MM.1S (cell line): ENCODE data around the gene CCDC146.
"Not testable (repeated sequence)": the region's sequence is repeated elsewhere in the genome, so short reads cannot be mapped to it uniquely, and the experiment has no call there.

Experiments used
- DNase-seq: peaks from one replicate; pipeline ENCODE4 v3.0.0-alpha.2; 2015
- H2AFZ ChIP-seq: fragments of 300-600 bp; sonication (generic); 2 replicates; pipeline ENCODE4 v1.6.0; 2016; ENCODE audit warnings: antibody characterized with exemption, low read length
- H3F3A ChIP-seq: fragments of 300-600 bp; sonication (generic); 2 replicates; pipeline ENCODE4 v1.6.1; 2016; ENCODE audit warnings: mild to moderate bottlenecking, antibody characterized with exemption, low read length, moderate library complexity, mixed read lengths; ENCODE audit not compliant: insufficient read depth
- H3K27ac ChIP-seq: fragments of 300-600 bp; sonication (generic); 2 replicates; pipeline ENCODE4 v1.5.1; 2016; ENCODE audit warnings: mild to moderate bottlenecking, low read length
- H3K27me3 ChIP-seq: fragments of 300-600 bp; sonication (generic); replicated peaks from 2 replicates; pipeline ENCODE4 v1.6.0; 2016; ENCODE audit warnings: low read length; ENCODE audit not compliant: insufficient read depth
- H3K36me3 ChIP-seq: fragments of 300-600 bp; sonication (generic); replicated peaks from 2 replicates; pipeline ENCODE4 v1.6.1; 2016; ENCODE audit warnings: mild to moderate bottlenecking, low read length, mixed read lengths; ENCODE audit not compliant: insufficient read depth
- H3K4me1 ChIP-seq: fragments of 300-600 bp; sonication (generic); 2 replicates; pipeline ENCODE4 v1.6.1; 2016; ENCODE audit warnings: low read length, mixed read lengths
- H3K4me2 ChIP-seq: fragments of 300-600 bp; sonication (generic); 2 replicates; pipeline ENCODE4 v1.6.0; 2016; ENCODE audit warnings: low read depth, low read length
- H3K4me3 ChIP-seq: fragments of 300-600 bp; sonication (generic); 2 replicates; pipeline ENCODE4 v1.5.1; 2016; ENCODE audit warnings: low read length, mixed read lengths
- H3K79me2 ChIP-seq: fragments of 300-600 bp; sonication (generic); 2 replicates; pipeline ENCODE4 v1.6.1; 2016; ENCODE audit warnings: mixed run types, low read length, mixed read lengths
- H3K9ac ChIP-seq: fragments of 300-600 bp; sonication (generic); 2 replicates; pipeline ENCODE4 v1.6.1; 2016; ENCODE audit warnings: low read length, mixed read lengths
- H3K9me2 ChIP-seq: fragments of 300-600 bp; sonication (generic); replicated peaks from 2 replicates; pipeline ENCODE4 v1.6.1; 2016; ENCODE audit warnings: mild to moderate bottlenecking, low read length, mixed read lengths; ENCODE audit not compliant: insufficient read depth
- H3K9me3 ChIP-seq: fragments of 300-600 bp; sonication (generic); replicated peaks from 2 replicates; pipeline ENCODE4 v1.6.1; 2016; ENCODE audit warnings: mild to moderate bottlenecking, low read length, mixed read lengths; ENCODE audit not compliant: insufficient read depth
- H4K20me1 ChIP-seq: fragments of 300-600 bp; sonication (generic); 2 replicates; pipeline ENCODE4 v1.6.1; 2016; ENCODE audit warnings: mild to moderate bottlenecking, low read length, moderate library complexity, mixed read lengths; ENCODE audit not compliant: insufficient read depth

The CCDC146 gene, protein sequence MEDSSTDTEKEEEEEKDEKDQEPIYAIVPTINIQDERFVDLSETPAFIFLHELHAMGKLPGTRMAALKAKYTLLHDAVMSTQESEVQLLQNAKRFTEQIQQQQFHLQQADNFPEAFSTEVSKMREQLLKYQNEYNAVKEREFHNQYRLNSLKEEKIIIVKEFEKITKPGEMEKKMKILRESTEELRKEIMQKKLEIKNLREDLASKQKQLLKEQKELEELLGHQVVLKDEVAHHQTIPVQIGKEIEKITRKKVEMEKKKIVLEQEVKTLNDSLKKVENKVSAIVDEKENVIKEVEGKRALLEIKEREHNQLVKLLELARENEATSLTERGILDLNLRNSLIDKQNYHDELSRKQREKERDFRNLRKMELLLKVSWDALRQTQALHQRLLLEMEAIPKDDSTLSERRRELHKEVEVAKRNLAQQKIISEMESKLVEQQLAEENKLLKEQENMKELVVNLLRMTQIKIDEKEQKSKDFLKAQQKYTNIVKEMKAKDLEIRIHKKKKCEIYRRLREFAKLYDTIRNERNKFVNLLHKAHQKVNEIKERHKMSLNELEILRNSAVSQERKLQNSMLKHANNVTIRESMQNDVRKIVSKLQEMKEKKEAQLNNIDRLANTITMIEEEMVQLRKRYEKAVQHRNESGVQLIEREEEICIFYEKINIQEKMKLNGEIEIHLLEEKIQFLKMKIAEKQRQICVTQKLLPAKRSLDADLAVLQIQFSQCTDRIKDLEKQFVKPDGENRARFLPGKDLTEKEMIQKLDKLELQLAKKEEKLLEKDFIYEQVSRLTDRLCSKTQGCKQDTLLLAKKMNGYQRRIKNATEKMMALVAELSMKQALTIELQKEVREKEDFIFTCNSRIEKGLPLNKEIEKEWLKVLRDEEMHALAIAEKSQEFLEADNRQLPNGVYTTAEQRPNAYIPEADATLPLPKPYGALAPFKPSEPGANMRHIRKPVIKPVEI

DNA sequence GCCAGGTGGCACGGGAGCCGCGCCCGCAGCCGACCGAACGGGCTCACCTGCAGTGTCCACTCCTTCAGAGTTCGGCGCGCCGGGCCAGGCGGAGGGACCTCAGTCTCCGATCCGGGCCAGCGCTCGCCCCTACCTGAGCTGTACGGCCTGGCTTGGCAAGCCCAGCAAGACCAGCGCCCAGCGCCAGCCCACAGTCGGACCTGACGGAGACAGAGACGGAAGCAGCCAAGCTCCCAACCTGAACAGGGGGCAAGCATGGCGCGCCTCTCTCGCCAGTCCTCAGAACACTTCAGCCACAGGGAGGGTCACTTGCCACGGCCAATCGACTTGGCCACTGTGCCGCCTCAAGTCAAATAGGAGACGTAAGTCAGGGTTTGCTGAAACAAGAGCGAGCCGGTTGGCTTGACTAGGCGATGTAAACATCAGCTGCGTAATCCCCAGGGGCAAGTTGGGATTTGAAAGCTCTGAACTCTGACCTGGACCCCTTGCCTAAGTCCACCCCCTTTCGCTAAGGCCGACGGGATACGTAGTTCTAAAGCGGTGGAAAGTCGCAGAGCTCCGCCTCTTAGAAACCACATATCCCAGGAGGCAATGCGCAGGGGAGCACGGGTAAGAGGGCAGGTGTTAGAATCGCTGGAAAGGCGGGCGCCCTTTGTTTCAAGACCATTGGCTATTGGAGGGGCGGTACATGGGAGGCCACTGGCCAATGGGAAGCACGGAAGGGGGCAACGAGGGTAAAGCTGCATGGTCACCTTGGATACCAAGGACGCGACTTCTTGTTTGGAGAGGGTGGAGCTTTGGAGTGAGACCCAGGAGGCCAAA, at the start of gene CCDC146:
Gene CCDC146 (plus strand): TSS at position 756 of the 822 bp plus-strand sequence. CDS start 45,054 bp downstream, outside the sequence.
- peak; percentile 99 for DNase-seq
- not testable (repeated sequence) for H3F3A ChIP-seq, H3K27me3 ChIP-seq, H3K4me1 ChIP-seq, H3K36me3 ChIP-seq, H3K79me2 ChIP-seq, H4K20me1 ChIP-seq, H3K9me3 ChIP-seq, H3K9me2 ChIP-seq
- H3K27ac ChIP-seq, result peak within 1 kb of the TSS; percentile 48; the same call in 1 of the 2 replicates
- H3K4me3 ChIP-seq, result peak within 1 kb of the TSS; percentile 89
- H3K4me2 ChIP-seq, result peak within 1 kb of the TSS; percentile 89; the same call in 1 of the 2 replicates
- H3K9ac ChIP-seq, result peak within 1 kb of the TSS; percentile 68
- peak within 1 kb of the TSS; percentile 83 for H2AFZ ChIP-seq

DNA sequence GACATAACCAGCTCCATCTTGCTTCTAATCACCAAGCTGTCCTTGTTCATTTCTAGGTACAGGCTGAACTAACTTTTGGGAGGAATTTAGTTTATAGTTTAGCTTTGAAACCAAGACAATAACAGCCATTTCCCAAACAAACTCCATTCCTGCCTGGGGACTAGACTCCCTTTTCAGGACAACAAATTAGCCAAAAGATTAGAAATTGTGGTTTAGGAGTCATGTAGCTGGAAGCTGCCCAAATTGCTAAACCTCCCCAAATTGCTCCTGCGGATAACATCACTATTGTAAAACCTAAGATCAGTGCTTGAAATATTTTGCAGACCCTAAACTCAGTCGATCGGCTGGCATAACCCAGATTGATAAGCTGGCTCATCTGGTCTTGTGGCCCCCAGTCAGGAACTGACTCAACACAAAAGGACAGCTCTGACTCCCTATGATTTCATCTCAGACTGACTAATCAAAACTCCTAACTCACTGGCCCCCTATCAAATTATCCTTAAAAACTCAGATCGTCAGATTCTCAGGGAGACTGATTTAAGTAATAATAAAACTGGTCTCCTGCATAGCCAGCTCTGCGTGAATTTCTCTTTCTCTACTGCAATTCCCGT, 47.5 kb upstream of the CCDC146 start:
- H3K79me2 ChIP-seq, H2AFZ ChIP-seq, H3K36me3 ChIP-seq, H3F3A ChIP-seq, H3K4me3 ChIP-seq, H3K4me2 ChIP-seq, H3K9me3 ChIP-seq, H3K9me2 ChIP-seq, DNase-seq, H4K20me1 ChIP-seq, H3K4me1 ChIP-seq, H3K27me3 ChIP-seq, H3K27ac ChIP-seq, H3K9ac ChIP-seq: not testable (repeated sequence)

DNA sequence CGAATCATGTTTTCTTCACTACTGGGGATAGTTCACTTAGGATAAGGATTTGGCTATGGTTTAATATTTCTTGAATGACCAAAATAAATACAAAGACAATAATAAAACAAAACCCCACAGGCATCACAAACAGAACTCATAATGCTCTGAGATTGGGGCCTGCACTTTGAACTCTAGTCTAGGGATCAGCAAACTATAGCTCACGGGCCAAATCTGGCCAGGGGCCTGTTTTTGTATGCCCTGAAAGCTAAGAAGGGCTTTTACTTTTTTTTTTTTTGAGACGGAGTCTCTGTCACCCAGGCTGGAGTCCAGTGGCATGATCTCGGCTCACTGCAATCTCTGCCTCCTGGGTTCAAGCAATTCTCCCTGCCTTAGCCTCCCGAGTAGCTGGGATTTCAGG, 45.4 kb upstream of the CCDC146 start:
- H3F3A ChIP-seq, H3K4me1 ChIP-seq, H3K9me3 ChIP-seq, H3K27ac ChIP-seq, H3K27me3 ChIP-seq, H3K36me3 ChIP-seq, H3K9ac ChIP-seq, H3K9me2 ChIP-seq, H2AFZ ChIP-seq, H3K4me2 ChIP-seq, DNase-seq, H3K4me3 ChIP-seq, H3K79me2 ChIP-seq, H4K20me1 ChIP-seq: not testable (repeated sequence)

DNA sequence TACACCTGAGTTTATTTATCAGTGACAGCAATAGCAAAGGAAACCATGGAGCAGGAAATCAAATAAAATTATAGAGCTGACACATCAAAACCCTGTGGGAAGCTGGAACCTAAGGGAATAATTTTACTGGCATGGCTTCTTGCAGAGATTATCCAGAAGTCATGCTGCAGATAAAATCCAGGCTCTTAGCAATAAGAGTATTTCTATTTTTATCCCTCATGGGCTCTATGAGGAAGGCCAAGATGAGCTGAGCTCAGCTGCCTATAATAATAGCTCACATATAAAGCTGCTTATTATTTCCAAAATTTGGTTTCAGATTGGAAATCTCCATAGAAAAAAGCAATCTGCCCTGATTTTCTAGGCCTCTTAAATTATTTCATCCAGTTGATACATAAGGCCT, 43.3 kb upstream of the CCDC146 start:
- not testable (repeated sequence) for H2AFZ ChIP-seq, H3F3A ChIP-seq, H3K79me2 ChIP-seq, H3K9ac ChIP-seq, H3K27me3 ChIP-seq, H3K27ac ChIP-seq, H3K9me3 ChIP-seq, H3K4me1 ChIP-seq, DNase-seq, H3K9me2 ChIP-seq, H3K36me3 ChIP-seq, H3K4me3 ChIP-seq, H4K20me1 ChIP-seq, H3K4me2 ChIP-seq

DNA sequence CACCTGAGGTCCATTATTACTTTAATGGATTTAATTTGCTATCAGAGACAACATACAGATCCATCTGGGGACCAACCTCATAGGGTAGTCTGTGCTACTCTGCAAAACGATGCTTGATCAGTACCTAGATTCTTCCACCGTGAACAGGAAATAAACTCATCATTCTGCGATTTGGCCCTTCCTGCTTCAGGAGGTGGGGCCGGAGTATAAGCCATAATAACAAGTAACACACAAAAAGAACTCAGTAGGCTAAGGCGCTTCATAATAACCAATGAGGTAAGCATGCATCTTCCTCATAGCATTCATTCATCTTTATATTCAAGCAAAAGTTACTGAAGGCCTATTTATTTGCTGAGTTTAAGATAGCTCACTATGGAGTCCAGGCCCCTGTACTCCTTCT, 42.8 kb upstream of the CCDC146 start:
- not testable (repeated sequence) for H3K4me1 ChIP-seq, H3K27me3 ChIP-seq, H3K9me3 ChIP-seq, H3K4me2 ChIP-seq, H3K27ac ChIP-seq, H3K9ac ChIP-seq, H3K79me2 ChIP-seq, DNase-seq, H3F3A ChIP-seq, H3K9me2 ChIP-seq, H3K36me3 ChIP-seq, H3K4me3 ChIP-seq, H4K20me1 ChIP-seq, H2AFZ ChIP-seq

DNA sequence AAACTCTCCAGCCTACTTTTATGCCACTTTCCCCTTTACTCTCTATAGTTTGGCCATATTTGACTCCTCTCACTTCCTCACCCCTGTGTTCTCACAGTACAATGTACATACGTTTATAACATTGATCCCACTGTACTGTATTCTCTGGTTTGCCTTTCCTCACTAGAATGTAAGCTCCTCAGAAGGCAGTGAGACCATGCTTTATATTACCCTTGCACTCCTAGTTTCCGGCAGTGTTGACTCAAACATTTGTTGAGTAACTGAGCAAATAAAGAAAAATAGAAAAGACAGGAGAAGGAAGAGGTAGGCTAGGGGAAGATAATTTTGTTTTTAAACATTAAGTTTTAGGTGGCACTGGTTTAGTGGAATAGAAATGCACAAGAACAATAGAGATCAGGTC, 42.2 kb upstream of the CCDC146 start:
- H4K20me1 ChIP-seq, H3K9ac ChIP-seq, H3K4me2 ChIP-seq, H3K36me3 ChIP-seq, H3K27ac ChIP-seq, H3F3A ChIP-seq, H3K27me3 ChIP-seq, H2AFZ ChIP-seq, DNase-seq, H3K4me3 ChIP-seq, H3K9me3 ChIP-seq, H3K9me2 ChIP-seq, H3K79me2 ChIP-seq, H3K4me1 ChIP-seq: not testable (repeated sequence)

DNA sequence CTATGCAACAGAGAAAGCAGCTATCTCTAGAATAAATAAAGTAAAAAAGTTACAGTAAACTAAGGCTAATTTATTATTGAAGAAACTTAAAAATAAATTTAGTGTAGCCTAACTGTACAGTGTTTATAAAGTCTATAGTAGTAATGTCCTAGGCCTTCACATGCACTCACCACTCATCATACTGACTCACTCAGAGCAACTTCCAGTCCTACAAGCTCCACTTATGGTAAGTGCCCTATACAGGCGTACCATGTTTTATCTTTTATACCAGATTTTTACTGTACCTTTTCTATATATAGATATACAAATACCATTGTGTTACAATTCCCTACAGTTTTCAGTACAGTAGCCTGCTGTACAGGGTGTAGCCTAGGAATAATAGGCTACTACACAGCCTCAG, 40.2 kb upstream of the CCDC146 start:
- H3K9ac ChIP-seq, DNase-seq, H3K9me2 ChIP-seq, H3K4me3 ChIP-seq, H3K9me3 ChIP-seq, H2AFZ ChIP-seq, H3K4me1 ChIP-seq, H3K4me2 ChIP-seq, H3F3A ChIP-seq, H4K20me1 ChIP-seq, H3K27me3 ChIP-seq, H3K36me3 ChIP-seq, H3K27ac ChIP-seq, H3K79me2 ChIP-seq: not testable (repeated sequence)
